ENCODE results near the gene MAB21L4. TPM values are rescaled to one million over a fixed set of nuclear protein-coding genes. Genes with fewer than 3 reads are reported as not detected.

The MAB21L4 gene
- total RNA-seq, 4 donors from 2014 or later: 4.9 to 11.6 (median 9.8) TPM; not detected in 1

DNA sequence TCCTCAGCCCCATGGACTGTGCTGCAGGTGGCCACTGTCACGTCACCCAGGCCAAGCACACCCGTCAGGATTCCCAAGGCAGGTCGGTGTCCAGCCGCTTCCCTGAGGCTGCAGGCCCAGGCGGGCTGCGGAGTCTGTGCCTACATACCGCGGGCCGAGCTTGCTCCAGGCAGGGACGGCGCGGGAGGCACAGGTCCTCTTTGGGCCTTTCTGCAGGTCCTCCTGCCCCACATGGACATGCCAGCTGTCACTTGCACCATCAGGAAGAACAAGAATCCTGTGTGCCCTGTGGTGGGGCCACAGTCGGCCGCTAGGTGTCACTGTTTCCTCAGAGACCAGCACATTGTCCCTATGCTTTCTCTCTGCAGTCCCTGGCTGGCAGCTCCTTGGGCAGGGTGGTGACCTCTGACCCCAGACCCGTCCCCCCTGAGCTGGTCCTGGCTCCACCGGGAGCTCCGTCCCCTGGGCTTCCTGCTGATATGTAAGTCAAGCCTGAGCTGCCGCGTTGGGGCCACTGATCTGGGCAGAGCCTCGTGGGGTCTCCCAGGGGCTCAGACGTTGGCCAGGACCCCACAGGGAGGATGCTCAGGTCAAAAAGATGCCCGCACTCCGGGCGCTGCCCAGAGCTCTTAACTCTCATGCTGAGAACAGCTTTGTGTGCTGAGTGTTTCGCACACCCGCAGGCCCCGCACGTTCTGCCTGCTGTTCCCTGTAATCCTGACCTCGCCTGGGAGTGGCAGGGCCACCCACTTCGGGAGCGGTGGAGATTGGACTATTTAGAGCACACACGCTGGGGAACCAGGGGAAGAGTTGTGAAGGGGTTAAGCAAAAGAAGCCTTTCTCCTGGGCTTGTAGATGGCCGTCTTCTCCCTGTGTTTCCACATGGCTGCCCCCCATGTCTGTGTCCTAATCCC lies 44.6 kb downstream of the MAB21L4 start:
- TF ChIP-seq POLR2A (IDR thresholded peaks at IDR 0.05) (no peak), CTCF (IDR thresholded peaks at IDR 0.05) (peak; percentile 90 to 97 (median 97)), POLR2AphosphoS5 (IDR thresholded peaks at IDR 0.05) (no peak), EP300 (IDR thresholded peaks at IDR 0.05; ENCODE audit: low read depth) (no peak)
- 30% methylated on average over 33 of the region's 33 CpGs; no CpG with 5 or more reads in 1 of the 2 donors for WGBS, 2 donors (ENCODE audit: low coverage in 1 of 2)
- no peak overlapping the region for H3K4me3 ChIP-seq
- no peaks in the 10 kb centered on the region for H3K27me3 ChIP-seq
- intact Hi-C loops (cut with DNase I; ENCODE audit: low total_unique reads) (loop anchor here (2.0 kb wide), 1 partner anchor 879 kb away; no protein-coding TSS in a partner anchor), in situ Hi-C loops (cut with MboI; ENCODE audit: low pct_ligation_motif_present in 1 of 4, low pct_unique_long_range_greater_than_20kb in 1 of 4, low sequenced_read_pairs in 3 of 4) (no loop called here)
- peak; percentile 90 for DNase-seq
- peaks cover 0 to 16% (median 4%) of the 10 kb centered on the region in 4 donors for H3K4me1 ChIP-seq
- H3K9me3 ChIP-seq: no peaks in the 10 kb centered on the region
- H3K36me3 ChIP-seq: no peaks in the 10 kb centered on the region
- H3K27ac ChIP-seq: no peak overlapping the region

DNA sequence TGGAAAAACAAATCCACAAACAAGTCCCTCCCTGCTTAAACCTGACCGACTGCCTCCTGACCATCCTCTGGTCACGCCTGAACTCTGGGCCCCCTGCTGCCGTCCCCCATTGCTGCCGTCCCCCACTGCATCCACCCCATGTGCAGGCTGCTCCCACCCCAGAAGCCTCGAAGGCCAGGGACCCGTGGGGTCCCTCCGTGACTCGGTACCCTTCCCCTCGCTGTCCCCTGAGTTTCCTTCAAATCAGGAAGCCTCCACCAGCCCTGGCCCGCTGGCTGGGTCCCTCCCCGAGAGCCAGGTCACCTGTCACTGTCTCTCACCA lies 45.2 kb downstream of the MAB21L4 start:
- Histone ChIP-seq H3K4me3 (no peak overlapping the region), H3K27ac (no peak overlapping the region), H3K36me3 (no peaks in the 10 kb centered on the region), H3K9me3 (no peaks in the 10 kb centered on the region), H3K27me3 (no peaks in the 10 kb centered on the region), H3K4me1 (peaks cover 0 to 16% (median 4%) of the 10 kb centered on the region in 4 donors)
- 60% methylated on average over 11 of the region's 11 CpGs; no CpG with 5 or more reads in 1 of the 2 donors for WGBS, 2 donors (ENCODE audit: low coverage in 1 of 2)
- TF ChIP-seq CTCF (IDR thresholded peaks at IDR 0.05): no peak
- in situ Hi-C loops (cut with MboI; ENCODE audit: low pct_ligation_motif_present in 1 of 4, low pct_unique_long_range_greater_than_20kb in 1 of 4, low sequenced_read_pairs in 3 of 4): no loop called here
- intact Hi-C loops (cut with DNase I; ENCODE audit: low total_unique reads): loop anchor here (2.0 kb wide), 1 partner anchor 880 kb away; no protein-coding TSS in a partner anchor
- no peak for DNase-seq

GRCh38 chr2:240850026-240850425 lies 45.9 kb downstream of the MAB21L4 start:
- Histone ChIP-seq H3K27ac (no peak overlapping the region), H3K4me3 (no peak overlapping the region), H3K36me3 (no peaks in the 10 kb centered on the region), H3K4me1 (peaks cover 0 to 16% (median 4%) of the 10 kb centered on the region in 4 donors), H3K9me3 (no peaks in the 10 kb centered on the region), H3K27me3 (no peaks in the 10 kb centered on the region)
- 83% methylated on average over 11 of the region's 11 CpGs; no CpG with 5 or more reads in 1 of the 2 donors for WGBS, 2 donors (ENCODE audit: low coverage in 1 of 2)
- DNase-seq: no peak
- intact Hi-C loops (cut with DNase I; ENCODE audit: low total_unique reads): loop anchor here (2.0 kb wide), 1 partner anchor 881 kb away; no protein-coding TSS in a partner anchor
- in situ Hi-C loops (cut with MboI; ENCODE audit: low pct_ligation_motif_present in 1 of 4, low pct_unique_long_range_greater_than_20kb in 1 of 4, low sequenced_read_pairs in 3 of 4): no loop called here
- no peak for TF ChIP-seq POLR2AphosphoS5 (IDR thresholded peaks at IDR 0.05)
- TF ChIP-seq EP300 (IDR thresholded peaks at IDR 0.05; ENCODE audit: low read depth): no peak
- no peak for TF ChIP-seq POLR2A (IDR thresholded peaks at IDR 0.05)
- TF ChIP-seq CTCF (IDR thresholded peaks at IDR 0.05): no peak

- Histone ChIP-seq H3K27ac (no peak overlapping the region), H3K36me3 (no peaks in the 10 kb centered on the region), H3K27me3 (no peaks in the 10 kb centered on the region), H3K4me3 (no peak overlapping the region), H3K4me1 (peaks cover 0 to 16% (median 4%) of the 10 kb centered on the region in 4 donors), H3K9me3 (no peaks in the 10 kb centered on the region)
- WGBS, 2 donors (ENCODE audit: low coverage in 1 of 2): 59 to 72% methylated on average over 10 to 12 of the region's 12 CpGs
- DNase-seq: no peak
- in situ Hi-C loops (cut with MboI; ENCODE audit: low pct_ligation_motif_present in 1 of 4, low pct_unique_long_range_greater_than_20kb in 1 of 4, low sequenced_read_pairs in 3 of 4): no loop called here
- intact Hi-C loops (cut with DNase I; ENCODE audit: low total_unique reads): no loop called here
- no peak for TF ChIP-seq CTCF (IDR thresholded peaks at IDR 0.05)
- TF ChIP-seq POLR2A (IDR thresholded peaks at IDR 0.05): no peak
- TF ChIP-seq EP300 (IDR thresholded peaks at IDR 0.05; ENCODE audit: low read depth): no peak
- TF ChIP-seq POLR2AphosphoS5 (IDR thresholded peaks at IDR 0.05): no peak
Observed at GRCh38 chr2:240848900-240849680, 46.9 kb downstream of the MAB21L4 start.

Data from transverse colon (tissue), 4 donors.